ENCODE results near the gene SSR4. TPM values are rescaled to one million over a fixed set of nuclear protein-coding genes. Genes with fewer than 3 reads are reported as not detected.

The SSR4 gene
- total and polyA plus RNA-seq, 2 of the 8 experiments (the other 6 are each of a cell fraction or from before 2014, with no cell fraction given), result 168 to 642 TPM

DNA sequence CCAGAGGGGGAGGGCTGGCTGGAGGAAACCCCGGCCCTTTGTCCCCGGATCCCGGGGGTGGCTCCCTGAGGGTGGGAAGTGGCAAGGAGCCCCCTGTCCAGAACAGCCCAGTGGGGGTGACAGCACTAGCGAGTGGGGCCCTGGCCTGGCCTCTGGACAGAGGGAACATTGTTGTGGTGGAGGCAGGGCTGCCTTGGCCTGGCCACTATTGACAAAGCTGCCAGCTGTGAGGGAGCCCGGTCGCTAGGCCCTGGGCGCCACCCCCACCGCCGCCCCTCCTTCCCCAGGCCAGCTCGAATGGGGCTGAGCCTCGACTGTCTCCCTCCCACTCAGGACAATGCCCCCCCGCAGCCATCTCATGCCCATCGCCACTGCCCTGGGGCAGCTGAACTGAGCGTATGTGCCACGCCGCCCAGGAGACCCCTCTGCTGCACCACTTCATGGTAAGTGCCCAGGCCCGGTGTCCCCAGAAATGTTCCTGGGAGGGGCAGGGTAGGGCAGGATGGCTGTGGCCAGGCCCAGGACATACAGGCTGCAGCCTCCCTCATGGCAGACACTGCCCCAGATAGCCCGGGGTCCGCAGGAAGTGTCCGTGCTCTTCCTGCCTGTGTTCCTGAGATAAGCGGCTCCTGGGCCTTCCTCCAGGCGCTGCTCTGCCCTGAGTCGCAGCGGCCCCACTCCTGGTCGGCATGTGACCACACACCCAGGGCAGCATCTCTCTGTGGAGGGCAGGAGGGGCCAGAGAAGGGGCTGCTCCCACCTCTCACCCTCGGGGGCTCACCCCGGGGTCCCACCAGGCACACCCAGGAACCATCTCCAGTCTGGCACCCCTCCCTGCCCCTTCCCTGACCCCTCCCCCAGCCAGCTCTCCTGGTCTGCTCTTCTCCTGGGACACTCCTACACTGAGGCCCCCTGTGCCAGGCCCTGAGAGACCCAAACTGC, 29.1 kb upstream of the SSR4 start (continued):
- TF ChIP-seq SP2 (IDR thresholded peaks at IDR 0.05; ENCODE audit: low read length) (no peak), SAP30 (IDR thresholded peaks at IDR 0.05; ENCODE audit: insufficient read depth, insufficient replicate concordance, low read length) (no peak), SIN3A (conservative IDR thresholded peaks at IDR 0.05 in 1 of 2, IDR thresholded peaks at IDR 0.05 in 1 of 2; ENCODE audit: low read depth in 1 of 2, low read length in 2 of 2) (no peak), RBBP5 (IDR thresholded peaks at IDR 0.05; ENCODE audit: borderline replicate concordance, low read depth, low read length) (no peak), GTF2F1 (IDR thresholded peaks at IDR 0.05; ENCODE audit: borderline replicate concordance, low read depth, low read length) (no peak), SIX5 (IDR thresholded peaks at IDR 0.05; ENCODE audit: low read depth, low read length) (no peak), CTCF (IDR thresholded peaks at IDR 0.05; ENCODE audit: control extremely low read depth in 1 of 3, insufficient read depth in 1 of 3, low read depth in 1 of 3, low read length in 3 of 3) (no peak), CBX8 (IDR thresholded peaks at IDR 0.05; ENCODE audit: borderline replicate concordance, low read depth, low read length) (no peak)

Measured in H1 (cell line).